Osteocyte (in vitro differentiated cells): ENCODE data around the gene MED29. TPM values are rescaled to one million over a fixed set of nuclear protein-coding genes. Genes with fewer than 3 reads are reported as not detected.

Source experiments
- DNase-seq: peaks from one replicate; pipeline ENCODE4 v3.0.0; 2021; ENCODE audit warnings: mixed read lengths; ENCODE audit not compliant: unreplicated experiment; ENCODE audit errors: extremely low spot score
- H3K27ac Mint-ChIP-seq: one replicate; pipeline ENCODE4 v1.8.0; 2021; ENCODE audit warnings: mild to moderate bottlenecking, mixed read lengths; ENCODE audit not compliant: unreplicated experiment
- H3K27me3 Mint-ChIP-seq: one replicate; pipeline ENCODE4 v1.8.0; 2021; ENCODE audit warnings: mixed read lengths; ENCODE audit not compliant: unreplicated experiment
- H3K36me3 Mint-ChIP-seq: one replicate; pipeline ENCODE4 v1.8.0; 2021; ENCODE audit warnings: mixed read lengths; ENCODE audit not compliant: unreplicated experiment
- H3K4me1 Mint-ChIP-seq: one replicate; pipeline ENCODE4 v1.8.0; 2021; ENCODE audit warnings: mixed read lengths; ENCODE audit not compliant: unreplicated experiment
- H3K4me3 Mint-ChIP-seq: one replicate; pipeline ENCODE4 v1.8.0; 2021; ENCODE audit warnings: mild to moderate bottlenecking, moderate library complexity, mixed read lengths; ENCODE audit not compliant: unreplicated experiment
- H3K9me3 Mint-ChIP-seq: one replicate; pipeline ENCODE4 v1.8.0; 2021; ENCODE audit warnings: mixed read lengths; ENCODE audit not compliant: unreplicated experiment
- CTCF ChIP-seq: fragments of 200-600 bp; sonication (generic); IDR thresholded peaks from 2 replicates; pipeline ENCODE4 v1.5.0; 2021; ENCODE audit warnings: antibody characterized with exemption, mild to moderate bottlenecking, moderate library complexity
- total RNA-seq: library from RNA; stranded (reverse); gene quantifications from 2 replicates; pipeline ENCODE4 v1.2.1, GENCODE V29; 2021

MED29 gene
- total RNA-seq, 1 donor from 2014 or later: 37.1 TPM

- Mint-ChIP-seq H3K27me3 (no peaks in the 10 kb centered on the region), H3K4me3 (no peak overlapping the region), H3K27ac (peak overlapping the region; percentile 47), H3K4me1 (peaks cover 5% of the 10 kb centered on the region), H3K36me3 (peaks cover 41% of the 10 kb centered on the region), H3K9me3 (no peaks in the 10 kb centered on the region)
- TF ChIP-seq CTCF: no peak
- no peak for DNase-seq
Observed at GRCh38 chr19:39384839-39385568, 6.2 kb upstream of the MED29 start.

- H3K4me3 Mint-ChIP-seq: no peak overlapping the region
- no peak for TF ChIP-seq CTCF
- DNase-seq: no peak
- H3K36me3 Mint-ChIP-seq: peaks cover 40% of the 10 kb centered on the region
- no peaks in the 10 kb centered on the region for H3K27me3 Mint-ChIP-seq
- peaks cover 9% of the 10 kb centered on the region for H3K4me1 Mint-ChIP-seq
- peak overlapping the region; percentile 47 for H3K27ac Mint-ChIP-seq
- H3K9me3 Mint-ChIP-seq: no peaks in the 10 kb centered on the region
Observed at GRCh38 chr19:39385629-39386411, 5.4 kb upstream of the MED29 start.

- H3K4me1 Mint-ChIP-seq: peaks cover 15% of the 10 kb centered on the region
- no peak overlapping the region for H3K27ac Mint-ChIP-seq
- H3K36me3 Mint-ChIP-seq: peaks cover 32% of the 10 kb centered on the region
- TF ChIP-seq CTCF: no peak
- H3K4me3 Mint-ChIP-seq: no peak overlapping the region
- H3K9me3 Mint-ChIP-seq: no peaks in the 10 kb centered on the region
- no peaks in the 10 kb centered on the region for H3K27me3 Mint-ChIP-seq
- no peak for DNase-seq
Observed at GRCh38 chr19:39386557-39386956, 4.6 kb upstream of the MED29 start.

- H3K4me3 Mint-ChIP-seq: peak overlapping the region; percentile 50
- no peaks in the 10 kb centered on the region for H3K27me3 Mint-ChIP-seq
- no peaks in the 10 kb centered on the region for H3K9me3 Mint-ChIP-seq
- H3K36me3 Mint-ChIP-seq: peaks cover 30% of the 10 kb centered on the region
- no peak for DNase-seq
- H3K27ac Mint-ChIP-seq: peak overlapping the region; percentile 55
- H3K4me1 Mint-ChIP-seq: peaks cover 22% of the 10 kb centered on the region
- no peak for TF ChIP-seq CTCF
Observed at GRCh38 chr19:39388657-39389056, 2.5 kb upstream of the MED29 start.
